Breast epithelium (tissue), 4 donors: ENCODE results near the gene LIN7A. TPM values are rescaled to one million over a fixed set of nuclear protein-coding genes. Genes with fewer than 3 reads are reported as not detected.

Source experiments
- DNase-seq, 2 donors: peaks; one replicate each; pipeline ENCODE4 v3.0.0-alpha.2; 2019; ENCODE audit warnings: low spot score in 2 of 2
- H3K27ac ChIP-seq, 2 donors: fragments of 200-600 bp; sonication (generic) in 1 of 2; one replicate each; pipeline ENCODE4 v1.5.1; 2016 to 2019; ENCODE audit warnings: mild to moderate bottlenecking in 1 of 2
- H3K27me3 ChIP-seq, 2 donors: fragments of 200-600 bp; sonication (generic) in 1 of 2; one replicate each; pipeline versions ENCODE4 v1.5.1 to v1.6.0; 2017 to 2019; ENCODE audit warnings: control low read depth in 1 of 2, mild to moderate bottlenecking in 1 of 2
- H3K36me3 ChIP-seq: fragments of 200-600 bp; one replicate; pipeline ENCODE4 v1.5.1; 2019
- H3K4me1 ChIP-seq, 2 donors: fragments of 200-600 bp; sonication (generic); one replicate each; pipeline ENCODE4 v1.5.1; 2016 to 2019; ENCODE audit warnings: control low read depth in 1 of 2
- H3K4me3 ChIP-seq, 3 donors: fragments of 200-600 bp; sonication (generic); 1 replicate in 2 of 3; 2 replicates in 1 of 3; pipeline ENCODE4 v1.5.1; 2016 to 2019; ENCODE audit warnings: mild to moderate bottlenecking in 3 of 3, moderate library complexity in 2 of 3
- H3K9me3 ChIP-seq, 2 donors: fragments of 200-600 bp; sonication (generic) in 1 of 2; one replicate each; pipeline ENCODE4 v1.5.1; 2016 to 2019; ENCODE audit warnings: control low read depth in 1 of 2
- CTCF ChIP-seq, 3 donors: fragments of 450-650 bp; IDR thresholded peaks; one replicate each; pipeline ENCODE4 v1.5.1; 2016 to 2017; ENCODE audit warnings: antibody characterized with exemption in 3 of 3, mild to moderate bottlenecking in 3 of 3, moderate library complexity in 3 of 3
- POLR2A ChIP-seq: fragments of 450-650 bp; IDR thresholded peaks from one replicate; pipeline ENCODE4 v1.6.1; 2016; ENCODE audit warnings: antibody characterized with exemption, mild to moderate bottlenecking, moderate library complexity
- POLR2AphosphoS5 ChIP-seq, 3 donors: sonication (generic); formaldehyde crosslinking; IDR thresholded peaks; one replicate each; pipeline ENCODE4 v1.6.1; 2017; ENCODE audit warnings: antibody characterized with exemption in 3 of 3
- intact Hi-C: fragments of 100-400 bp; cut with DNase I; formaldehyde crosslinking; loops from one replicate; pipeline ENCODE4 v1.15.1; 2023; ENCODE audit warnings: low total_unique reads
- total RNA-seq, 3 donors: library from RNA; depleted of rRNA; stranded (reverse); fragments of >200 nt; gene quantifications; one replicate each; pipeline ENCODE4 v1.1.0, GENCODE V29; 2016

The LIN7A gene
- total RNA-seq, 3 donors from 2014 or later: 12.8 to 25.6 (median 13.1) TPM

GRCh38 chr12:80830533-80831088 lies 107.1 kb downstream of the LIN7A start:
- no peak for TF ChIP-seq POLR2AphosphoS5 (IDR thresholded peaks at IDR 0.05)
- no peak for TF ChIP-seq POLR2A
- TF ChIP-seq CTCF (IDR thresholded peaks at IDR 0.05): no peak
- no peak for DNase-seq
- no peak overlapping the region for H3K4me3 ChIP-seq
- intact Hi-C loops: no loop called here
- no peaks in the 10 kb centered on the region for H3K36me3 ChIP-seq
- no peaks in the 10 kb centered on the region for H3K27me3 ChIP-seq
- H3K27ac ChIP-seq: no peak overlapping the region
- no peaks in the 10 kb centered on the region for H3K4me1 ChIP-seq
- no peaks in the 10 kb centered on the region for H3K9me3 ChIP-seq

- no peak for TF ChIP-seq CTCF (IDR thresholded peaks at IDR 0.05)
- H3K27ac ChIP-seq: no peak overlapping the region
- H3K4me3 ChIP-seq: no peak overlapping the region
- no peaks in the 10 kb centered on the region for H3K4me1 ChIP-seq
- intact Hi-C loops: no loop called here
- no peak for DNase-seq
- no peaks in the 10 kb centered on the region for H3K27me3 ChIP-seq
- no peaks in the 10 kb centered on the region for H3K36me3 ChIP-seq
- H3K9me3 ChIP-seq: no peaks in the 10 kb centered on the region
Measured at GRCh38 chr12:80829767-80830166, 108.0 kb downstream of the LIN7A start.

- Histone ChIP-seq H3K4me3 (no peak overlapping the region), H3K27ac (no peak overlapping the region), H3K27me3 (no peaks in the 10 kb centered on the region), H3K4me1 (no peaks in the 10 kb centered on the region), H3K36me3 (no peaks in the 10 kb centered on the region), H3K9me3 (no peaks in the 10 kb centered on the region)
- TF ChIP-seq POLR2A (no peak), CTCF (IDR thresholded peaks at IDR 0.05) (no peak), POLR2AphosphoS5 (IDR thresholded peaks at IDR 0.05) (no peak)
- intact Hi-C loops: no loop called here
- DNase-seq: no peak
Measured at GRCh38 chr12:80825506-80825905, 112.2 kb downstream of the LIN7A start.

- H3K4me1 ChIP-seq: no peaks in the 10 kb centered on the region
- no peaks in the 10 kb centered on the region for H3K9me3 ChIP-seq
- TF ChIP-seq POLR2AphosphoS5 (IDR thresholded peaks at IDR 0.05) (no peak), CTCF (IDR thresholded peaks at IDR 0.05) (no peak), POLR2A (no peak)
- DNase-seq: no peak
- H3K27me3 ChIP-seq: no peaks in the 10 kb centered on the region
- no peaks in the 10 kb centered on the region for H3K36me3 ChIP-seq
- no peak overlapping the region for H3K4me3 ChIP-seq
- intact Hi-C loops: no loop called here
- H3K27ac ChIP-seq: no peak overlapping the region
Measured at GRCh38 chr12:80823393-80823792, 114.3 kb downstream of the LIN7A start.

- intact Hi-C loops: no loop called here
- no peak for DNase-seq
- no peaks in the 10 kb centered on the region for H3K27me3 ChIP-seq
- no peak overlapping the region for H3K27ac ChIP-seq
- no peak overlapping the region for H3K4me3 ChIP-seq
- H3K9me3 ChIP-seq: no peaks in the 10 kb centered on the region
- TF ChIP-seq CTCF (IDR thresholded peaks at IDR 0.05) (no peak), POLR2A (no peak), POLR2AphosphoS5 (IDR thresholded peaks at IDR 0.05) (no peak)
- no peaks in the 10 kb centered on the region for H3K4me1 ChIP-seq
- H3K36me3 ChIP-seq: no peaks in the 10 kb centered on the region
Measured at GRCh38 chr12:80821513-80822000, 116.2 kb downstream of the LIN7A start.
